Keratinocyte (primary cell): ENCODE measurements around the gene IL1RAP.

ENCODE experiments used
- CTCF ChIP-seq, 3 experiments: IDR thresholded peaks in 1 of 3; conservative IDR thresholded peaks in 1 of 3; optimal IDR thresholded peaks in 1 of 3; 2 replicates in 2 of 3; 3 replicates in 1 of 3; pipeline versions ENCODE3 to v1.5.1; 2011; ENCODE audit warnings: low read length in 3 of 3, mild to moderate bottlenecking in 3 of 3, moderate library complexity in 2 of 3, control low read depth in 1 of 3, inconsistent platforms in 1 of 3; ENCODE audit not compliant: insufficient read depth in 2 of 3; ENCODE audit errors: extremely low read depth in 1 of 3
- EZH2 ChIP-seq: IDR thresholded peaks from one replicate; pipeline ENCODE4 v1.6.1; 2012; ENCODE audit warnings: inconsistent platforms, mild to moderate bottlenecking, low read length, moderate library complexity

GRCh38 chr3:190521998-190522397 lies 8.1 kb downstream of the IL1RAP start:
- TF ChIP-seq CTCF (optimal IDR thresholded peaks at IDR 0.05 in 1 of 3, IDR thresholded peaks at IDR 0.05 in 1 of 3, conservative IDR thresholded peaks at IDR 0.05 in 1 of 3; ENCODE audit: extremely low read depth in 1 of 3, insufficient read depth in 2 of 3, low read length in 3 of 3) (no peak), EZH2 (no peak)
